ENCODE measurements around the gene TMEM267. TPM values are rescaled to one million over a fixed set of nuclear protein-coding genes. Genes with fewer than 3 reads are reported as not detected.

Gene TMEM267
- total RNA-seq, 1 experiment from 2014 or later, result 6.0 TPM

GRCh38 chr5:43429016-43429415 is 54.6 kb downstream of the TMEM267 start:
- no peak for ATAC-seq
- ChIA-PET POLR2A (interaction anchor here (0.6 kb wide), 1 partner anchor 204 kb away, joined by 10 read pairs; no protein-coding TSS in a partner anchor), CTCF (no interaction called here)
- peaks cover 16% of the 10 kb centered on the region for H3K9me3 Mint-ChIP-seq
- H3K36me3 Mint-ChIP-seq, result no peaks in the 10 kb centered on the region; the same call in none of the 2 replicates
- no peak overlapping the region for H3K4me3 Mint-ChIP-seq
- H3K27me3 Mint-ChIP-seq (ENCODE audit: low read depth), result peaks cover 4% of the 10 kb centered on the region; the same call in 1 of the 2 replicates
- TF ChIP-seq MAX (CRISPR knock-in tag; IDR thresholded peaks at IDR 0.05) (no peak), ATF2 (CRISPR knock-in tag; IDR thresholded peaks at IDR 0.05; ENCODE audit: borderline replicate concordance, low read depth) (no peak), CREM (CRISPR knock-in tag; IDR thresholded peaks at IDR 0.05) (no peak), E2F4 (CRISPR knock-in tag; IDR thresholded peaks at IDR 0.05; ENCODE audit: borderline replicate concordance, low read depth) (no peak), ZNF219 (CRISPR knock-in tag; IDR thresholded peaks at IDR 0.05; ENCODE audit: borderline replicate concordance) (no peak), ZNF317 (CRISPR knock-in tag; IDR thresholded peaks at IDR 0.05; ENCODE audit: borderline replicate concordance, low read depth) (no peak), SOX15 (CRISPR knock-in tag; IDR thresholded peaks at IDR 0.05) (no peak), NFATC4 (CRISPR knock-in tag; IDR thresholded peaks at IDR 0.05) (no peak), FOXJ3 (CRISPR knock-in tag; IDR thresholded peaks at IDR 0.05; ENCODE audit: borderline replicate concordance) (no peak), TP53 (CRISPR knock-in tag; IDR thresholded peaks at IDR 0.05) (no peak), STAT6 (CRISPR knock-in tag; conservative IDR thresholded peaks at IDR 0.05; ENCODE audit: low read depth) (no peak), PRDM15 (CRISPR knock-in tag; IDR thresholded peaks at IDR 0.05) (no peak)
- no peak for DNase-seq (ENCODE audit: low spot score)
- no peak overlapping the region for H3K27ac Mint-ChIP-seq
- H3K4me1 Mint-ChIP-seq, result peaks cover 6% of the 10 kb centered on the region

- ChIA-PET POLR2A (no interaction called here), CTCF (no interaction called here)
- no peak overlapping the region for H3K27ac Mint-ChIP-seq
- ATAC-seq, result no peak
- peaks cover 16% of the 10 kb centered on the region for H3K9me3 Mint-ChIP-seq
- no peak for DNase-seq (ENCODE audit: low spot score)
- no peak overlapping the region for H3K4me3 Mint-ChIP-seq
- no peaks in the 10 kb centered on the region; the same call in none of the 2 replicates for H3K36me3 Mint-ChIP-seq
- peaks cover under 1% of the 10 kb centered on the region for H3K4me1 Mint-ChIP-seq
- H3K27me3 Mint-ChIP-seq (ENCODE audit: low read depth), result peaks cover 4% of the 10 kb centered on the region; the same call in 1 of the 2 replicates
- TF ChIP-seq NR3C1 (CRISPR knock-in tag; conservative IDR thresholded peaks at IDR 0.05; ENCODE audit: low read depth) (no peak), IRF1 (CRISPR knock-in tag; IDR thresholded peaks at IDR 0.05) (no peak), ZMAT4 (CRISPR knock-in tag; IDR thresholded peaks at IDR 0.05) (no peak), MLX (CRISPR knock-in tag; IDR thresholded peaks at IDR 0.05) (no peak), MYBL2 (CRISPR knock-in tag; IDR thresholded peaks at IDR 0.05) (no peak), FOXP1 (CRISPR knock-in tag; IDR thresholded peaks at IDR 0.05; ENCODE audit: borderline replicate concordance) (no peak), OVOL2 (CRISPR knock-in tag; IDR thresholded peaks at IDR 0.05; ENCODE audit: borderline replicate concordance) (no peak), STAT6 (CRISPR knock-in tag; conservative IDR thresholded peaks at IDR 0.05; ENCODE audit: low read depth) (no peak), FOXK1 (CRISPR knock-in tag; IDR thresholded peaks at IDR 0.05) (no peak)
These were observed 56.4 kb downstream of the TMEM267 start for GRCh38 chr5:43427306-43427705.

All from WTC11 (cell line).